RWPE2 (cell line): ENCODE data around the gene PSME2.
A peak's percentile ranks its signal among the peaks of the same experiment; 100 is the strongest.

Source experiments
- ATAC-seq: fragments of 200-7000 bp; cut with Tn5 transposase; 3 replicates; pipeline ENCODE4 v1.9.1; 2021; ENCODE audit warnings: low read depth
- DNase-seq: peaks from one replicate; pipeline ENCODE4 v3.0.0-alpha.2; 2020; ENCODE audit warnings: low spot score
- H3K27ac ChIP-seq: fragments of 450-650 bp; 2 replicates; pipeline ENCODE4 v1.5.1; 2017; ENCODE audit warnings: mild to moderate bottlenecking; ENCODE audit not compliant: poor library complexity, severe bottlenecking
- H3K27me3 ChIP-seq: fragments of 250-450 bp; sonication (Bioruptor Pico); 2 replicates; pipeline ENCODE4 v1.5.1; 2021; ENCODE audit warnings: mild to moderate bottlenecking, moderate library complexity; ENCODE audit not compliant: insufficient read depth, poor library complexity, severe bottlenecking
- H3K36me3 ChIP-seq: fragments of 250-450 bp; sonication (Bioruptor Pico); 2 replicates; pipeline ENCODE4 v1.5.1; 2020; ENCODE audit warnings: low read depth, mild to moderate bottlenecking, moderate library complexity
- H3K4me1 ChIP-seq: fragments of 250-450 bp; sonication (Bioruptor Pico); 2 replicates; pipeline ENCODE4 v1.5.1; 2021; ENCODE audit warnings: mild to moderate bottlenecking, moderate library complexity; ENCODE audit not compliant: insufficient read depth, poor library complexity, severe bottlenecking
- H3K4me3 ChIP-seq: fragments of 250-450 bp; sonication (Bioruptor Pico); 2 replicates; pipeline ENCODE4 v1.5.1; 2021; ENCODE audit warnings: mild to moderate bottlenecking, moderate library complexity; ENCODE audit not compliant: severe bottlenecking
- H3K9me3 ChIP-seq: fragments of 250-450 bp; sonication (Bioruptor Pico); 2 replicates; pipeline ENCODE4 v1.5.1; 2021; ENCODE audit warnings: mild to moderate bottlenecking, moderate library complexity; ENCODE audit not compliant: severe bottlenecking
- TF ChIP-seq, protein P1 (sequence below): fragments of 450-650 bp; IDR thresholded peaks from one replicate; pipeline ENCODE4 v1.5.1; 2017; ENCODE audit warnings: mild to moderate bottlenecking, moderate library complexity; ENCODE audit not compliant: poor library complexity, severe bottlenecking

Gene PSME2

DNA sequence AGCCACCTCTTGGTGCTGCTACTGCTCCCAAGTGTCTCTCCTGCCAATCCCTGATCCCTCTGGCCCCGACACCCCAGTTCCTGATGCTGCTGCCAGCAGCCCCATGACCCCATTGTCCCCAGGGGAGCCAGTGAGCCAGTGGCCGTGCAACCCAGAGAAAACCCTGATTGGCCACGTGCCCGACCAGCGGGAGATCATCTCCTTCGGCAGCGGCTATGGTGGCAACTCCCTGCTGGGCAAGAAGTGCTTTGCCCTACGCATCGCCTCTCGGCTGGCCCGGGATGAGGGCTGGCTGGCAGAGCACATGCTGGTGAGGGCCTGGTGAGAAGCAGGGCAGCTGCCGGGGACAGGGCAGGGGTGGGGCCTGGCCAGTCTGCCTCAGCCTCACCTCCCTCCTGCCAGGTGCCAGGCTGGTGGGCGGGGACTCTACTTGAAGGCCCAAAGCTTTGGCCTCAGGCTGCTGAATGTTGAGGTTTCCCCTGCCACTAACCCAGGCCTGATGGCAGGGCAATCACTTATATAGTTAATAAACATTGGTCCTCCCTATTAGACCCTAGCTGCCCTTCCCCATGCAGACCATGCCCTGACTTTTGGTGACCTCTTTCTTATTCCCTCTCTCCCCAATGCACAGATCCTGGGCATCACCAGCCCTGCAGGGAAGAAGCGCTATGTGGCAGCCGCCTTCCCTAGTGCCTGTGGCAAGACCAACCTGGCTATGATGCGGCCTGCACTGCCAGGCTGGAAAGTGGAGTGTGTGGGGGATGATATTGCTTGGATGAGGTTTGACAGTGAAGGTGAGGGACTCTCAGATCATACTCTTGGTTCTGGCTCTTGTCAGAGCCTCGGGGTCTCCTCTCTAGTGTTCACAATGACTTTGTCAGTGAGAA is 47.2 kb downstream of the PSME2 start:
- H3K4me1 ChIP-seq: peaks cover 6% of the 10 kb centered on the region
- TF ChIP-seq, protein P1, sequence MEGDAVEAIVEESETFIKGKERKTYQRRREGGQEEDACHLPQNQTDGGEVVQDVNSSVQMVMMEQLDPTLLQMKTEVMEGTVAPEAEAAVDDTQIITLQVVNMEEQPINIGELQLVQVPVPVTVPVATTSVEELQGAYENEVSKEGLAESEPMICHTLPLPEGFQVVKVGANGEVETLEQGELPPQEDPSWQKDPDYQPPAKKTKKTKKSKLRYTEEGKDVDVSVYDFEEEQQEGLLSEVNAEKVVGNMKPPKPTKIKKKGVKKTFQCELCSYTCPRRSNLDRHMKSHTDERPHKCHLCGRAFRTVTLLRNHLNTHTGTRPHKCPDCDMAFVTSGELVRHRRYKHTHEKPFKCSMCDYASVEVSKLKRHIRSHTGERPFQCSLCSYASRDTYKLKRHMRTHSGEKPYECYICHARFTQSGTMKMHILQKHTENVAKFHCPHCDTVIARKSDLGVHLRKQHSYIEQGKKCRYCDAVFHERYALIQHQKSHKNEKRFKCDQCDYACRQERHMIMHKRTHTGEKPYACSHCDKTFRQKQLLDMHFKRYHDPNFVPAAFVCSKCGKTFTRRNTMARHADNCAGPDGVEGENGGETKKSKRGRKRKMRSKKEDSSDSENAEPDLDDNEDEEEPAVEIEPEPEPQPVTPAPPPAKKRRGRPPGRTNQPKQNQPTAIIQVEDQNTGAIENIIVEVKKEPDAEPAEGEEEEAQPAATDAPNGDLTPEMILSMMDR: no peak
- H3K9me3 ChIP-seq: no peaks in the 10 kb centered on the region
- H3K4me3 ChIP-seq: no peak overlapping the region
- no peak for DNase-seq
- ATAC-seq: no peak
- no peaks in the 10 kb centered on the region for H3K27me3 ChIP-seq
- peaks cover 83% of the 10 kb centered on the region for H3K36me3 ChIP-seq
- H3K27ac ChIP-seq: no peak overlapping the region

DNA sequence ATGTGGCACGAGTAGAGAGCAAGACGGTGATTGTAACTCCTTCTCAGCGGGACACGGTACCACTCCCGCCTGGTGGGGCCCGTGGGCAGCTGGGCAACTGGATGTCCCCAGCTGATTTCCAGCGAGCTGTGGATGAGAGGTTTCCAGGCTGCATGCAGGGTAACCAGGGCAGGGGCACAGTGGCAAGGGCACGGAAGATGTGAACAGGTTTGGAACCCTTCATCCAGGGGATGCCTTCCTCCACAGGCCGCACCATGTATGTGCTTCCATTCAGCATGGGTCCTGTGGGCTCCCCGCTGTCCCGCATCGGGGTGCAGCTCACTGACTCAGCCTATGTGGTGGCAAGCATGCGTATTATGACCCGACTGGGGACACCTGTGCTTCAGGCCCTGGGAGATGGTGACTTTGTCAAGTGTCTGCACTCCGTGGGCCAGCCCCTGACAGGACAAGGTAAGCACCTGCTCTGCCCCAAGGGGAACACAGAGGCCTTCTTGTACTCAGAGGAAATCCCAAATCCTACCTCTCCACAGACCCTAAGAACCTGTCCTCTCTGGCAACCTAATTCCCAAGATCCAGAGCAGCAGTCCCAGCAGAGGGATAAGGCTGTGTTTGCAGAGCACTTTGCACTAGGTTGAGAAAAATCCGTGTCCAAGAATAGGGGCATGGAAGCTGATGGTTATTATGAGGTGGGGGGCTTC is 48.0 kb downstream of the PSME2 start:
- Histone ChIP-seq H3K9me3 (no peaks in the 10 kb centered on the region), H3K4me1 (peaks cover 10% of the 10 kb centered on the region), H3K27ac (no peak overlapping the region), H3K27me3 (no peaks in the 10 kb centered on the region), H3K36me3 (peaks cover 76% of the 10 kb centered on the region), H3K4me3 (no peak overlapping the region)
- TF ChIP-seq, protein P1: no peak
- ATAC-seq (no peak), DNase-seq (no peak)

DNA sequence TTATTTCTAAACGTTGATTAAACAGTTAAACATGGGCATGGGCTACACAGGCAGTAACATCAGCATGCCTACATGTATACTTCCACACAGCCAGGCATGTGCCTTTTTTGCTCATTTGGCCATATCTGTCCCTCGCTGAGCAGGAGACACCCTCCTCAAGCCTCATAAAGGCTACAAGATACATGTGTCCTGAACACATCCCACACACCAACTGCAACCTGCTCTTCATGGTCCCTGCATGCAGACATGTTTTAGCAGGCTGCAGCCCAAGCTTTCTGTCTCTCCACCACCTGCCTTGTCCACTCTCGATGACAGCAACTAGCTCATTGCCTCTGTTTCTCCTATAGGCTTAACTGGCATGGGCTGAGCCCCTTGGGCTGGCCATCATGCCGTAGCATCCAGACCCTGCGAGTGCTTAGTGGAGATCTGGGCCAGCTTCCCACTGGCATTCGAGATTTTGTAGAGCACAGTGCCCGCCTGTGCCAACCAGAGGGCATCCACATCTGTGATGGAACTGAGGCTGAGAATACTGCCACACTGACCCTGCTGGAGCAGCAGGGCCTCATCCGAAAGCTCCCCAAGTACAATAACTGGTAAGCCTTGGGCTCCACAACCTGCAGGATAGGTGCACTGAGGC is 49.7 kb downstream of the PSME2 start:
- Histone ChIP-seq H3K9me3 (no peaks in the 10 kb centered on the region), H3K4me3 (no peak overlapping the region), H3K27me3 (no peaks in the 10 kb centered on the region), H3K27ac (no peak overlapping the region), H3K36me3 (peaks cover 61% of the 10 kb centered on the region), H3K4me1 (peaks cover 15% of the 10 kb centered on the region)
- TF ChIP-seq, protein P1: no peak
- DNase-seq: no peak
- no peak for ATAC-seq

DNA sequence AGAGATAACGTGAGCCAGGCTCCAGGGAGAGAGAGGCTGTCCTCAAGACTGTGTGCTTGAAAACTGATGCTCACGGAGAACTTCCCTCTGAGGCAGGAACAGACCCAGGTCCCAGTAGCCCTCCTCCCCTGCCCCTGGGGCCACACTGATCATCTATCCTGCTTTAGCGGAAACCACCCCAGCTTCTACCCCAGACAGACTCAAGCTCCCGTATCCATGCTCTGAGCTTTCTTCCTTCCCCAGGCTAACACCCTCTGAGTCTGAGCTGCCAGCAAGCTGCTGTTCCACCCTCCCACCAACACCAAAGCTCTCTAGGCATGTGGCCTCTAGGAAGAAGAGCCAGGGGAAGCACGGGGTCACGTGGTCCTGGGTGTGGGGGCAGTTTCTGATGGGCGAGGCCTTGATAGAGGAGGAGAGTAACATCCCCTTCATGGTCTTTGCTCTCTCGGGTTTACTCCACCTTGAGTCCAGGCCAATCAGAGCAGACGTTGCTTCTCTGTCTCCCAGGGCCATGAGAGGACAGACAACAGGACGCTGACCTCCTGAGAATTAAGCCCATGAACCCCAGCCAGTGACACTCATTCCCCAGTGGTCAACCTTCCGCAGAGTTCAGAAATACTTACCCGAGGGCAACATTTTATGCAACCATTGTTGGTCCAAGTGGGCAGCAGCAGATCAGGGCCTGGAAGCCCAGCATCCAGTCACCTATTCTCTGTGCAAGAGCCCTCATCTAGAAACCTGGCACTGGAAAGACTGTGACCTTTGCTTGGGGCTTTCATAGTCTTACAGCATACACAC is 50.9 kb downstream of the PSME2 start:
- peak overlapping the region; percentile 55 for H3K27ac ChIP-seq

More for the DNA sequence above, 50.9 kb downstream of the PSME2 start:
- TF ChIP-seq, protein P1: no peak
- Histone ChIP-seq H3K36me3 (peaks cover 49% of the 10 kb centered on the region), H3K4me3 (peak overlapping the region; percentile 88), H3K9me3 (no peaks in the 10 kb centered on the region), H3K27me3 (no peaks in the 10 kb centered on the region), H3K4me1 (peaks cover 15% of the 10 kb centered on the region)
- ATAC-seq: no peak
- DNase-seq: no peak
